Upper lobe of left lung (tissue), 6 donors: ENCODE results near the gene RAB24. TPM values are rescaled to one million over a fixed set of nuclear protein-coding genes. Genes with fewer than 3 reads are reported as not detected.
A peak's percentile ranks its signal among the peaks of the same experiment; 100 is the strongest.

Experiments used
- ATAC-seq, 2 donors: fragments of 200-7000 bp; cut with Tn5 transposase; one replicate each; pipeline ENCODE4 v1.9.1; 2022; ENCODE audit warnings: mild to moderate bottlenecking in 2 of 2, moderate library complexity in 2 of 2; ENCODE audit not compliant: low FRiP score in 2 of 2
- DNase-seq, 2 donors: peaks; one replicate each; pipeline ENCODE4 v3.0.0-alpha.2; 2019 to 2020
- H3K27ac ChIP-seq, 4 donors: fragments of 200-600 bp; sonication (generic); one replicate each; pipeline ENCODE4 v1.5.1; 2016 to 2019
- H3K27me3 ChIP-seq, 4 donors: fragments of 200-600 bp; sonication (generic); one replicate each; pipeline ENCODE4 v1.5.1; 2017 to 2019
- H3K36me3 ChIP-seq, 4 donors: fragments of 200-600 bp; sonication (generic); one replicate each; pipeline ENCODE4 v1.5.1; 2016 to 2019
- H3K4me1 ChIP-seq, 4 donors: fragments of 200-600 bp; sonication (generic); one replicate each; pipeline ENCODE4 v1.5.1; 2018 to 2019
- H3K4me3 ChIP-seq, 4 donors: fragments of 200-600 bp; sonication (generic); one replicate each; pipeline ENCODE4 v1.5.1; 2017 to 2019; ENCODE audit warnings: mild to moderate bottlenecking in 2 of 4, moderate library complexity in 1 of 4
- H3K9me3 ChIP-seq, 4 donors: fragments of 200-600 bp; sonication (generic); one replicate each; pipeline ENCODE4 v1.5.1; 2018 to 2019
- CTCF ChIP-seq, 6 experiments: fragments of 450-650 bp in 4 of 6; fragments of 200-600 bp in 2 of 6; sonication (generic) in 2 of 6; IDR thresholded peaks; one replicate each; pipeline ENCODE4 v1.5.1; 2016 to 2019; ENCODE audit warnings: antibody characterized with exemption in 6 of 6
- EP300 ChIP-seq, 4 donors: sonication (generic); formaldehyde crosslinking; IDR thresholded peaks; one replicate each; pipeline ENCODE4 v1.5.1; 2017; ENCODE audit warnings: antibody characterized with exemption in 4 of 4, control low read depth in 2 of 4
- POLR2A ChIP-seq, 4 donors: fragments of 450-650 bp; IDR thresholded peaks; one replicate each; pipeline ENCODE4 v1.5.1; 2016 to 2017; ENCODE audit warnings: antibody characterized with exemption in 4 of 4, mild to moderate bottlenecking in 2 of 4
- POLR2AphosphoS5 ChIP-seq, 2 donors: sonication (generic); formaldehyde crosslinking; IDR thresholded peaks; one replicate each; pipeline ENCODE4 v1.5.1; 2017; ENCODE audit warnings: antibody characterized with exemption in 2 of 2
- WGBS, 2 donors: methylation state at CpG; one replicate each; pipeline ENCODE4 v1.1.5; 2017 to 2018; 5-methylcytosine and 5-hydroxymethylcytosine counted together
- total RNA-seq, 6 donors: library from RNA; depleted of rRNA in 4 of 6; stranded (reverse); fragments of >200 nt in 4 of 6; gene quantifications; one replicate each; pipeline versions ENCODE4 v1.1.0 to v1.2.1, GENCODE V29; 2016 to 2021
- donor health status: DM: no; HTN: no; CAD: no; lungs with moderate emphysema.
- donor health status: DM: no; HTN: yes; CAD: no; lungs with severe emphysema.

The RAB24 gene
- total RNA-seq, 6 donors from 2014 or later: 26.8 to 92.2 (median 50.3) TPM

GRCh38 chr5:177300236-177300880 lies 3.2 kb downstream of the RAB24 start:
- ATAC-seq: peak; percentile 39 to 57
- H3K9me3 ChIP-seq: no peaks in the 10 kb centered on the region
- H3K27me3 ChIP-seq: no peaks in the 10 kb centered on the region
- H3K36me3 ChIP-seq: peaks cover 0 to 32% (median 3%) of the 10 kb centered on the region in 4 donors
- 25 to 42% methylated on average over 4 of the region's 4 CpGs for WGBS, 2 donors
- TF ChIP-seq POLR2AphosphoS5 (IDR thresholded peaks at IDR 0.05): peak; percentile 39 to 78
- TF ChIP-seq EP300 (IDR thresholded peaks at IDR 0.05): no peak
- no peak for TF ChIP-seq POLR2A (IDR thresholded peaks at IDR 0.05)
- TF ChIP-seq CTCF (IDR thresholded peaks at IDR 0.05): peak in 3 of 6 experiments; percentile 10 to 24 (median 21)
- DNase-seq: peak in 1 of 2 donors; percentile 78
- H3K4me1 ChIP-seq: peaks cover 56 to 77% (median 70%) of the 10 kb centered on the region in 4 donors
- peak overlapping the region in 1 of 4 donors; percentile 3 for H3K4me3 ChIP-seq
- peak overlapping the region; percentile 76 to 92 (median 90) for H3K27ac ChIP-seq

- WGBS, 2 donors: 66 to 78% methylated on average over 8 to 9 of the region's 9 CpGs
- H3K4me3 ChIP-seq: peak overlapping the region in 1 of 4 donors; percentile 3
- peaks cover 0 to 36% (median 9%) of the 10 kb centered on the region in 4 donors for H3K36me3 ChIP-seq
- TF ChIP-seq POLR2AphosphoS5 (IDR thresholded peaks at IDR 0.05) (no peak), EP300 (IDR thresholded peaks at IDR 0.05) (no peak), CTCF (IDR thresholded peaks at IDR 0.05) (no peak), POLR2A (IDR thresholded peaks at IDR 0.05) (no peak)
- ATAC-seq (no peak), DNase-seq (no peak)
- no peaks in the 10 kb centered on the region for H3K27me3 ChIP-seq
- no peaks in the 10 kb centered on the region for H3K9me3 ChIP-seq
- peaks cover 49 to 70% (median 64%) of the 10 kb centered on the region in 4 donors for H3K4me1 ChIP-seq
- peak overlapping the region; percentile 76 to 92 (median 90) for H3K27ac ChIP-seq
These were observed 3.8 kb downstream of the RAB24 start for GRCh38 chr5:177299697-177300096.

- ATAC-seq: no peak
- peaks cover 47 to 59% (median 56%) of the 10 kb centered on the region in 4 donors for H3K4me1 ChIP-seq
These were observed 5.6 kb downstream of the RAB24 start for GRCh38 chr5:177297922-177298321.

GRCh38 chr5:177296581-177296980 lies 6.9 kb downstream of the RAB24 start:
- Histone ChIP-seq H3K4me3 (no peak overlapping the region), H3K36me3 (peaks cover 15 to 61% (median 38%) of the 10 kb centered on the region in 4 donors), H3K27ac (peak overlapping the region; percentile 4 to 73 (median 52)), H3K27me3 (no peaks in the 10 kb centered on the region), H3K4me1 (peaks cover 34 to 46% (median 42%) of the 10 kb centered on the region in 4 donors), H3K9me3 (no peaks in the 10 kb centered on the region)
- ATAC-seq: no peak
- peak in 1 of 2 donors; percentile 24 for DNase-seq
- TF ChIP-seq CTCF (IDR thresholded peaks at IDR 0.05) (no peak), POLR2A (IDR thresholded peaks at IDR 0.05) (no peak), POLR2AphosphoS5 (IDR thresholded peaks at IDR 0.05) (no peak), EP300 (IDR thresholded peaks at IDR 0.05) (no peak)
- WGBS, 2 donors: 31 to 34% methylated on average over 4 of the region's 4 CpGs

More at GRCh38 chr5:177297922-177298321, 5.6 kb downstream of the RAB24 start:
- Histone ChIP-seq H3K27ac (peak overlapping the region in 1 of 4 donors; percentile 7), H3K27me3 (no peaks in the 10 kb centered on the region), H3K36me3 (peaks cover 4 to 52% (median 25%) of the 10 kb centered on the region in 4 donors), H3K4me3 (no peak overlapping the region), H3K9me3 (no peaks in the 10 kb centered on the region)
- DNase-seq: no peak
- WGBS, 2 donors: 63 to 79% methylated on average over 2 of the region's 2 CpGs
- no peak for TF ChIP-seq POLR2AphosphoS5 (IDR thresholded peaks at IDR 0.05)
- TF ChIP-seq EP300 (IDR thresholded peaks at IDR 0.05): no peak
- TF ChIP-seq POLR2A (IDR thresholded peaks at IDR 0.05): no peak

- WGBS, 2 donors: 59 to 89% methylated on average over 9 of the region's 9 CpGs
- no peak for TF ChIP-seq EP300 (IDR thresholded peaks at IDR 0.05)
- no peak for TF ChIP-seq CTCF (IDR thresholded peaks at IDR 0.05)
- TF ChIP-seq POLR2A (IDR thresholded peaks at IDR 0.05): no peak
- no peak for TF ChIP-seq POLR2AphosphoS5 (IDR thresholded peaks at IDR 0.05)
- DNase-seq: peak in 1 of 2 donors; percentile 36
- peak in 1 of 2 donors; percentile 10 for ATAC-seq
- Histone ChIP-seq H3K36me3 (peaks cover 15 to 62% (median 41%) of the 10 kb centered on the region in 4 donors), H3K4me3 (no peak overlapping the region), H3K27me3 (no peaks in the 10 kb centered on the region), H3K4me1 (peaks cover 27 to 39% (median 36%) of the 10 kb centered on the region in 4 donors), H3K9me3 (no peaks in the 10 kb centered on the region), H3K27ac (peak overlapping the region in 3 of 4 donors; percentile 4 to 73 (median 68))
These were observed 7.6 kb downstream of the RAB24 start for GRCh38 chr5:177295924-177296323.
